Sciatic nerve (tissue), 1 donor: ENCODE results near the gene PLEKHH3. TPM values are rescaled to one million over a fixed set of nuclear protein-coding genes. Genes with fewer than 3 reads are reported as not detected.

ENCODE experiments used
- microRNA-seq: library from miRNA; unstranded; fragments of <30 nt; microRNA quantifications from one replicate; pipeline ENCODE4 v1.2.0, GENCODE V29; 2020
- total RNA-seq: library from RNA; stranded (reverse); fragmentation: NEBNext Ultra II Directional; extraction: Animal tissue kit (Norgen Biotek cat#: 25700); gene quantifications from one replicate; pipeline ENCODE4 v1.2.1, GENCODE V29; 2021
- donor health status: DM: no; HTN: no; CAD: no.

Gene PLEKHH3
- total RNA-seq, 1 donor from 2014 or later: 40.3 TPM

Small RNAs within 50 kb of the gene (microRNA-seq; reads per million reads assigned to microRNA genes)
- gene MIR6780A: not detected

Other genes with a start within 250 kb of the PLEKHH3 start
- 115 TPM for gene ATP6V0A1, start 218.1 kb downstream of the PLEKHH3 start, total RNA-seq
- 28.8 TPM for gene NAGLU, start 140.8 kb downstream of the PLEKHH3 start, total RNA-seq
- gene HSD17B1, start 124.1 kb downstream of the PLEKHH3 start, total RNA-seq: 2.4 TPM
- gene COASY, start 114.8 kb downstream of the PLEKHH3 start, total RNA-seq: 45.2 TPM
- gene MLX, start 109.9 kb downstream of the PLEKHH3 start, total RNA-seq: 26.6 TPM
- 5.9 TPM for gene PSMC3IP, start 99.3 kb downstream of the PLEKHH3 start, total RNA-seq
- gene RETREG3, start 67.6 kb downstream of the PLEKHH3 start, total RNA-seq: 47.1 TPM
- 23.4 TPM for gene TUBG1, start 67.3 kb downstream of the PLEKHH3 start, total RNA-seq
- 46.8 TPM for gene TUBG2, start 17.7 kb downstream of the PLEKHH3 start, total RNA-seq
- 3.5 TPM for gene CCR10, start 4.8 kb upstream of the PLEKHH3 start, total RNA-seq
- 12.9 TPM for gene CNTNAP1, start 5.5 kb upstream of the PLEKHH3 start, total RNA-seq
- gene EZH1, start 68.0 kb upstream of the PLEKHH3 start, total RNA-seq: 105 TPM
- 67.5 TPM for gene RAMP2, start 84.2 kb upstream of the PLEKHH3 start, total RNA-seq
- 24.8 TPM for gene VPS25, start 96.5 kb upstream of the PLEKHH3 start, total RNA-seq
- gene WNK4, start 103.6 kb upstream of the PLEKHH3 start, total RNA-seq: 1.4 TPM
- 36.1 TPM for gene COA3, start 121.7 kb upstream of the PLEKHH3 start, total RNA-seq
- gene CNTD1, start 121.9 kb upstream of the PLEKHH3 start, total RNA-seq: 1.1 TPM
- gene BECN1, start 147.3 kb upstream of the PLEKHH3 start, total RNA-seq: 80.9 TPM
- 54.5 TPM for gene PSME3, start 156.4 kb upstream of the PLEKHH3 start, total RNA-seq
- 1.6 TPM for gene AOC2, start 167.6 kb upstream of the PLEKHH3 start, total RNA-seq
- gene AOC3, start 174.2 kb upstream of the PLEKHH3 start, total RNA-seq: 61.7 TPM
- gene G6PC1, start 223.8 kb upstream of the PLEKHH3 start, total RNA-seq: not detected